GM18520 (cell line): ENCODE results near the gene APOBEC3B.
"Not testable (repeated sequence)": the region's sequence is repeated elsewhere in the genome, so short reads cannot be mapped to it uniquely, and the experiment has no call there.

ENCODE experiments used
- ATAC-seq: cut with Tn5 transposase; IDR thresholded peaks from one replicate; pipeline ENCODE4 v1.9.1; 2021; ENCODE audit not compliant: unreplicated experiment

APOBEC3B gene

GRCh38 chr22:38987171-38987895 lies 5.2 kb downstream of the APOBEC3B start:
- ATAC-seq: no peak

DNA sequence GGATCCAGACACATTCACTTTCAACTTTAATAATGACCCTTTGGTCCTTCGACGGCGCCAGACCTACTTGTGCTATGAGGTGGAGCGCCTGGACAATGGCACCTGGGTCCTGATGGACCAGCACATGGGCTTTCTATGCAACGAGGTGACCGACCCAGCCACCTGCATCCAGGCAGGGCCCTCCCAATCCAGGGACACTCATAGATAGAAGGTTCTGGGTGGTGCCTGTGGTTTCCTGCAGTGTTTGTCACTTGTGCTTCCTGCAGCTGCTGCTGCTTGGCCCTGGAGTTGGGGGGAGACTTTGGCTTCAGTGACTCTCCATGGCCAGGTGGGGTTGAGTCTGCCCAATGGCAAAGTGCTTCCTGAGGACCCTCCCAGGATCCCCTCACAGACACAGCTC lies 7.3 kb downstream of the APOBEC3B start:
- no peak for ATAC-seq

DNA sequence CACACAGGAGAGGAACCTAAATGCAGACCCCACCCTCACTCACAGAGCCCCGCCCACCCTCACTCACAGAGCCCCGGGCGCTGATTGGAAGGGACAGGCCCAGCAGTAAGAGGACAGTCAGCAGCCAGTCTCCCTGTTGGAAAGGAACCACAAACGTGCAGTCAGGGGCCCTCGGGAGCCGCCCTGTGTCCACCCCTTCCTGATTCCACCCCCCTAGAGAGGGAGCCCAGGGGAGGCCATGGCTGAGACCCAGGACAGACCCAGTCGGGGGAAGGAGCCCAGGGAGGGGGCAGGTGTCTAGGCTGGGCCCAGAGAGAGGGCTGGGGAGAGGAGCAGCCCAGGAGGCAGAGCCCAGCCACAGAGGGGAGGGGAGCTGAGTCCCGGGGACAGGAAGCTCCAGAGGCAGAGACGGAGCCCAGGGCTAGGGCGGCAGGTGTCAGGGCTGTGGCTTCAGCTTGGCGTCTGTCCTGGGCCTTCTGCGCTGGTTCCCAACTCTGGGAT lies 10.8 kb downstream of the APOBEC3B start:
- ATAC-seq: not testable (repeated sequence)

GRCh38 chr22:38996105-38996504 lies 14.0 kb downstream of the APOBEC3B start:
- ATAC-seq: no peak

- ATAC-seq: no peak
Observed at GRCh38 chr22:38997518-38997917, 15.4 kb downstream of the APOBEC3B start.

- peak; percentile 64 for ATAC-seq
Observed at GRCh38 chr22:39003165-39003638, 21.1 kb downstream of the APOBEC3B start.

DNA sequence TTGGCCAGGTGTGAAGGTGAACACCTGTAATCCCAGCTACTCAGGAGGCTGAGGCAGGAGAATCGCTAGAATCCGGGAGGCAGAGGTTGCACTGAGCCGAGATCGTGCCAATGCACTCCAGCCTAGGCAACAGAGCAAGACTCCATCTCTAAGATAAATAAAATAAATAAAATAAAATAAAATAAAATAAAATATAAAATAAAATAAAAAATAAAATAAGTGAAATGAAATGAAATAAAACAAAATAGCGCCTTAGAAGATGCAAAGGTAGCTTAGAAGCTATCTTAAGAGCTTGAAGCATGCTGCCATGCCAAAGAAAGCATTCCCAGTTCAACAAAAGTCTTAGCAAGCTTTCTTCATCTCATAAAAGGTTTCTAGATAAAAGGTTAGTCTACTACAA lies 25.0 kb downstream of the APOBEC3B start:
- no peak for ATAC-seq

DNA sequence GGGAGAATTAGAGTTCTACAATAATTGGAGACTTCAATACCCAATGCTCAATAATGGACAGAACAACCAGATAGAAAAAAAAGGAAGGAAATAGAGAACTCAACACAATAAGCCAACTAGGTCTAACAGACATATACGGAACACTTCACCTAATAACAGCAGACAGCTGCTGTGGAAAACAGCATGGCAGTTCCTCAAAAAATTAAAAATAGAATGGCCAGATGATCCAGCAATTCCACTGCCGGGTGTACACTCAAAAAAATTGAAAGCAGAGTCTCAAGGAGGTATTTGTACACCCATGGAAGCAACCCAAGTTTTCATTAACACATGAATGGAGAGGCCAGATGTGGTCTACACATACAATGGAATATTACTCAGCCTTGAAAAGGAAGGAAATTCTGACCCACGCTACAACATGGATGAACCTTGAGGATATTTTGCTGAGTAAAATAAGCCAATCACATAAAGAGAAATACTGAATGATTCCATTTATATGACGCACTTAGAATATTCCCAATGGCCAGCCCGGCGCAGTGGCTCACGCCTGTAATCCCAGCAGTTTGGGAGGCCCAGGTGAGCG lies 26.2 kb downstream of the APOBEC3B start:
- not testable (repeated sequence) for ATAC-seq

DNA sequence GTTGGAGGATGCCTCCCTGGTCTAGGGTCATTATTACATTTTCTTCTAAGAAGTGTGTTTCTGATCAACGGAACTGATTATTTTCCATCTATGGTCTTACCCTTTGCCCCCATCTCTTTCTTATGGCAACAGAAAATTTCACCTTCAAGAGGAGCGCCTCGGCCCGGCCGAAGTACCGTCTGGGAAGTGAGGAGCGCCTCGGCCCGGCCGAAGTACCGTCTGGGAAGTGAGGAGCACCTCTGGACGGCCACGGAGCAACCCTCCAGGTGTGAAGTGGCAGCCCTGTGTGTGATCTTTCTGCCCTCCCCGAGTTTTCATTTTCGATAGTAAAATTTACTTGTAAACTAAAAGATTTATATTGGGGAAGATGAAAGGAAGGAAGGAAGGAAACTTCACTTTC lies 28.8 kb downstream of the APOBEC3B start:
- ATAC-seq: no peak

DNA sequence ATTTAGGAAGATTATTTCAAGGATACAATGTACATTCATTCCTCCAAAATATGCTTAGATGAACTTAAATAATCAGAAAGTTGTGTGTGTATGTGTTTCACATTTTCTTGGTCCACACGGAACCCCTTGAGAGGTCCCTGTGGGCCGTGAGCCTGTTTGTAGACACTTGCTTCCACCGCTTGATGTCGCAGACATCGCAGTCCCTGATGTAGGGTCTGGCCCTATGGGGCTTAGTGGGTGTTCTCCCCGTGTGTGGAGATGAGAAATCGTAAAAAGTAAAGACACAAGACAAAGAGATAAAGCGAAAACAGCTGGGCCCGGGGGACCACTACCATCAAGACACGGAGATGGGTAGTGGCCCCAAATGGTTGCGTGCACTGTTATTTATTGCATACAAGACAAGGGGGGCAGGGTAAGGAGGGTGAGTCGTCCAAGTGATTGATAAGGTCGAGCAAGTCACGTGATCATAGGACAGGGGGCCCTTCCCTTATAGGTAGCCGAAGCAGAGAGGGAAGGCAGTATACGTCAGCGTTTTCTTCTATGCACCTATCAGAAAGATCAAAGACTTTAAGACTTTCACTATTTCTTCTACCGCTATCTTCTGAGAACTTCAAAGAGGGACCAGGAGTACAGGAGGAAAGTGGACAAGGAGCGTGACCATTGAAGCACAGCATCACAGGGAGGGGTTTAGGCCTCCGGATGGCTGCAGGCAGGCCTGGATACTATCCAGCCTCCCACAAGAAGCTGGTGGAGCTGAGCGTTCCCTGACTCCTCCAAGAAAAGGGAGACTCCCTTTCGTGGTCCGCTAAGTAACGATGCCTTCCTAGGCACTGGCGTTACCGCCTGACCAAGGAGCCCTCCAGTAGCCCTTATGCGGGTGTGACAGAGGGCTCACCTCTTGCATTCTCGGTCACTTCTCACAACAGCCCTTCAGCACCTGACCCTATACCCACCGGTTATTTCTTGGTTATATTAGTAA lies 30.7 kb downstream of the APOBEC3B start:
- no peak for ATAC-seq

DNA sequence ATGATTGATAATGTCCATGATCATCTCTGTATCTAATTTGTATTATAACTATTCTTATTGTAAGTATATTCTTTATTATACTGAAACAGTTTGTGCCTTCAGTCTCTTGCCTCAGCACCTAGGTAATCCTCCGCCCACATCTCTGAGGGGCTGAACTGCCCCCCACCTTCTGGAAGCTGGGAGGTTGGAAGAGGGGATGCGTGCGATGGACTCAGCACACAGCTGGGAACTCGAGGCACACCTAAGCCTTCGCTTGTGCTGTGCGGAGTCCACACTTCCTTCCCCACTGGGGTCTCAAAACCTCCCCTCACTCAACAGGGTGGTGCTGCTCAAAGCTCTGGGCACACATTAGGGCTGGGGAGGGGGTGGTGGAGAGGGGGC lies 31.4 kb downstream of the APOBEC3B start:
- ATAC-seq: not testable (repeated sequence)

DNA sequence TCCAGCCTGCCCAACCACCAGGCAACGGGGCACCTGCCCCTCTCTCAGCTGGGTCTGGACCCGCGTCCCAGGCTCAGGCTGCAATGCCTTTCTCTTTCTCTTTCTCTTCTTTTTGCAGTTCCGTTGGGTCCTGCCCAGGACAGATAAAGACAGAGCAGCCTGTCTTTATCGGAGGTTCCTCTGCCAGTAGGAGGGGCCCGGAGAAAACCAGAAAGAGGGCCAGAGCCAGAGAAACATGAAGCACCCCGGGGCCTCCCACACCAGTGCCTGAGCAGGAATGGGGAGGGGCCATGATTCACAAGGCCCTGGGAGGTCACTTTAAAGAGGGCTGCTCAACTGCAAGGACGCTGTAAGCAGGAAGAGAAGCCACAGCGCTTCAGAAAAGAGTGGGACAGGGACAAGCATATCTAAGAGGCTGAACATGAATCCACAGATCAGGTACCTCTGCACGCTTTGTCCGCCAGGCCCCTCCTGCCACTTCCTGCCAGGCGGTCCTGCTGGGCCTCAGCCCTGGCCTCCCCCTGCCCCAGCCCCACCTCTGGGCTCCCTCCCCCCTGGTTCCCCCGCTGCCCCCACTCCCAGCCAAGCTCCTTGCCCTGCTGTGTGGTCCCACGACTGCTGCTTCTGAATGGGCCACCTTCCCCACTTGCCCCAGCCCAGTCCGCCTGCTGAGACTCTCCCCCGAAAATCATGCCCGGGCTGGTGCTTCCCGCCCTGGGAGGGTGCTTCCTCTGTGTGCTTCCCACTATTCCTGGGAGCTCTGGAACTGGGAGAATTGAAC lies 32.0 kb downstream of the APOBEC3B start, which contains the start of gene APOBEC3C:
TSS of gene APOBEC3C (plus strand) at position 316 of the 781 bp plus-strand sequence. CDS start at position 422, 106 bp downstream.
- peak; percentile 67 for ATAC-seq

DNA sequence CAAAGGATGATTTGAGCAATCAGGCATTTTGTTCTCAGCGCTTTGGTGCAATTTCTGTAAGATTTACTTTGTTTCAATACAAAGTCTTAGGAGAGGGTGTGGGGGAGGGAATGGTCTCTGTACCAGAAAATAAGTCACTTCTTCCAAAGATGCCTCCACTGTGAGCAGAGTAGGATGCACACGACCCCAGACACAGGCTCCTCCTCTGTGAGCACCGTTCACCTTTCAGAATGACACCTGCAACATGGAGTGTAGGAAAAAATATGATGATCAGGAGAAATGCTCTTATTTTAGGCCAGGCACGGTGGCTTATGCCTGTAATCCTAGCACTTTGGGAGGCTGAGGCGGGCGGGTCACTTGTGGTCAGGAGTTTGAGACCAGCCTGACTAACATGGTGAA lies 32.6 kb downstream of the APOBEC3B start:
- not testable (repeated sequence) for ATAC-seq

GRCh38 chr22:39016592-39016991 lies 34.4 kb downstream of the APOBEC3B start:
- no peak for ATAC-seq

- ATAC-seq: no peak
Observed at GRCh38 chr22:39017596-39018365, 35.6 kb downstream of the APOBEC3B start.

GRCh38 chr22:39020021-39020651 lies 38.0 kb downstream of the APOBEC3B start:
- ATAC-seq: not testable (repeated sequence)

DNA sequence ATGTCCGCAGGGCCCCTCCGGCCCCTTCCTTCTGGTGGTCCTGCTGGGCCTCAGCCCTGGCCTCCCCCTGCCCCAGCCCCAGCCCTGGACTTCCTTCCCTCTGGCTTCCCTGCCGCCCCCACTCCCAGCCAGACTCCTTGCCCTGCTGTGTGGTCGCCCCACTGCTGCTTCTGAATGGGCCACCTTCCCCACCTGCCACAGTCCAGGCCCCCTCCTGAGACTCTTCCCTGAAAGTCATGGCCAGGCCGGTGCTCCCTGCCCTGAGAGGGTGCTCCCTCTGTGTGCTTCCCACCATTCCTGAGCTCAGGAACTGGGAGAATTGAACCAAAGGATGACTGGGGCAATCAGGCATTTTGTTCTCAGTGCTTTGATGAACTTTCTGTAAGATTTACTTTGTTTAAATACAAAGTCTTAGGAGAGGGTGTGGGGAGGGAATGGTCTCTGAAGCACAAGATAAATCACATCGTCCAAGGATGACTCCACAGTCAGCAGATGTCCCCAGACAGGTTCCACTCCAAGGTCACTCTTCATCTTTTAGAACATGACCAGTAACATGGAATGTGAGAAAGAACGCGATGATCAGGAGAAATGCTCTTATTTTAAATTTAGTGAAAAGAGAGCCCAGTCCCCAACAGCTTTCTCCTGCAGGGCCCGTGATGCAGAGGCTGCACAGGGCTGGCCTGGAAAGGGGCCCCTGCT lies 39.6 kb downstream of the APOBEC3B start:
- no peak for ATAC-seq

GRCh38 chr22:39024519-39025308 lies 42.6 kb downstream of the APOBEC3B start:
- ATAC-seq: no peak
